GM10847 (cell line): ENCODE measurements around the gene RAB4B.

Source experiments
- POLR2A ChIP-seq: IDR thresholded peaks from 2 replicates; pipeline ENCODE4 v1.6.1; 2011; ENCODE audit not compliant: insufficient read length; ENCODE audit errors: extremely low read depth

RAB4B gene

DNA sequence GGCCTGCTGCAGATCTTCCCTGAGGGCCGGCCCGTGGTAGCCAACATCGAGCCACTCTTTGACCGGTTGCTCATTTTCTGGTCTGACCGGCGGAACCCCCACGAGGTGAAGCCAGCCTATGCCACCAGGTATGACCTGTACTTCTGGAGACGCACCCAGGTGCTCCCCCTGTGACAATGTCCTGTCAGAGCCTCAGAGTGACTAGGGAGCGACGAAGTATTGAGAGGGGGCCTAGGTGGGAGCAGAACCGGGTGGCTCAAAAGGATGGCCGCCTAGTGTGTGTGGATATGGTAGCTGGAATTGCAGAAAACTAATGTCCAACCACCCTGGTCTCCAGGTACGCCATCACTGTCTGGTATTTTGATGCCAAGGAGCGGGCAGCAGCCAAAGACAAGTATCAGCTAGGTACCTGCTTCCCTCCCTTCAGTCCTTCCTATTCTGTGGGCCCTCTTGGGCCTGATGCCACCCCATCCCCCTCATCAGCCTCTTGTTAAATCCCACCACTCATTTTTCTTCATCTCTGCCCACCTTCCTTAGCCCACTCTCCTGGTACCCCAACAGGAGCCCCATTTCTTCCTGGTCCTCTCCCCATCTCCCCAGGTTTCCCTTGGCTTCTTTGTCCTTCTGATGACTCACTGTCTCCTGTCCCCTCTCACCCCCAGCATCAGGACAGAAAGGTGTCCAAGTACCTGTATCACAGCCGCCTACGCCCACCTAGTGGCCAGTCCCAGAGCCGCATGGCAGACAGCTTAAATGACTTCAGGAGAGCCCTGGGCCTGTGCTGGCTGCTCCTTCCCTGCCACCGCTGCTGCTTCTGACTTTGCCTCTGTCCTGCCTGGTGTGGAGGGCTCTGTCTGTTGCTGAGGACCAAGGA is 29.3 kb downstream of the RAB4B start:
- TF ChIP-seq POLR2A: no peak

DNA sequence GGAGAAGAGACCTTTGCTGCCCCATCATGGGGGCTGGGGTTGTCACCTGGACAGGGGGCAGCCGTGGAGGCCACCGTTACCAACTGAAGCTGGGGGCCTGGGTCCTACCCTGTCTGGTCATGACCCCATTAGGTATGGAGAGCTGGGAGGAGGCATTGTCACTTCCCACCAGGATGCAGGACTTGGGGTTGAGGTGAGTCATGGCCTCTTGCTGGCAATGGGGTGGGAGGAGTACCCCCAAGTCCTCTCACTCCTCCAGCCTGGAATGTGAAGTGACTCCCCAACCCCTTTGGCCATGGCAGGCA is 29.9 kb downstream of the RAB4B start:
- TF ChIP-seq POLR2A: no peak

DNA sequence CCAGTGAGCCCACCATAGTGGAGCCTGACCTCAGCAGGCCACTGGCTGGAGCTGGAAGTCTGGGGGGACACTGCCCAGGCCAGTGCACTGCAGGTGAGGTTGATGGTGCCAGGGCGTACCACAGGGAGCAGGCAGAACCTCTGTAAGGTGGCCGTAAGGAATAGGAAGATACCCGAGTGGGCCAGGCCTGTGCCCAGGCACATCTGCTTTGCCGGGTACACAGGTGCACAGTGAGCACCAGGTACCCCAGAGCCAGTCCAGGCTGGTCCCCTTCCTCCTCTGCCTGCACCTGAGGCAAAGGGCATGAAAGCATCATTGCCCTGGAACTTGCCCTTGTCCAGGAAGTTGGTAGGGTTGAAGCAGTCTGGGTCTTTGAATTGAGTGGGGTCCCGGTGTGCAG is 30.4 kb downstream of the RAB4B start:
- no peak for TF ChIP-seq POLR2A

DNA sequence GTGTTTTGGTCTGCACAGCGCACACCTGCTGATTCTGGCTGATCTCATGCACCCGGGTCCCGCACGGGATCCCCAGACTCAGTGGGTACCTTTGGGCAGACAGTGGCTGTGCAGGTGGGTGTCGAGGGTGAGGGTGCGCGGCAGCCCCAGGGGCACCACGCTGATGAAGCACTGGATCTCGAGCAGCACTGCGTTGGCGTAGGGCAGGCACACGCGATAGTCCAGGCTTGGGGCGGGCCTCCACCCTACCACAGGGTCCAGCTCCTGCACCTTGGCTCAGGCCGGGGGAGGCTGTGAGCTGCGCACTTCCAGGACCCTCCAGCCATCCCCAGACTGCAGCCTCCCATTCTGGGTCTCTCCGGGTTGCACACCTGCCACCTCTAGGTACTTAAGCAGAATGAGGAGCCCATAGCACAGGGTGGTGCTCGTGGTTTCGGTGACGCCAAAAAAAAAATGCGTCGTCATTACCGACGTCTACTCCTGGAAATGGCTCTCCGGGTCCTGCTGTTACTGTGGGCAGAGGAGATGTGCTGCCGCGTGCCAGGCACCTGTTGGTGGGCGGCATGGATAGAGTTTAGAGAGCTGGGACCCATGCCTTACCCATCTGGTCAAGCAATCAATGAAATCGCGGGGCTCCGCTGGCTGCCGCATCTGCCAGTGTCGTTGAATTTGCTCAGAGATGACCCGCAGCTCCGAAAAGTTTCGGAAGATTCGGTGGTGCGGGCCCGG is 31.5 kb downstream of the RAB4B start:
- no peak for TF ChIP-seq POLR2A

DNA sequence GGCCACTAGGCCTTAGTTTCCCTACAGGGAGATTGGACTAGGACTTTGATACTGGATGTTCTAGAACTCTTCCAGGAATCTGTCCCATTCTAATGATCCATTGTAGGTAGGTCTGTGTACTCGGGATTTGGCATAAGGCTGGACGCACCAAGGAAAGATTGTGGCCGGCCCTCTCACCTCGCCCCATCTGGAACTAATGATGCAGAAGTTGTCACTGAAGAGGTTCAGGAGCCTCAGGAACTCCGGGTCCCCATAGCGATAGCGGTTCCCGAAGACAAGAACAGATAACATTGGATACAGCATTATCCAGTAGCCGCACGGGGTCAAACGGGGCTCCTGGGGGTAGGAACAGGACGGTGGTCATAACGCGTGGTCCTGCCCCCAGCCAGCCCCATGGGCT is 32.1 kb downstream of the RAB4B start:
- no peak for TF ChIP-seq POLR2A

DNA sequence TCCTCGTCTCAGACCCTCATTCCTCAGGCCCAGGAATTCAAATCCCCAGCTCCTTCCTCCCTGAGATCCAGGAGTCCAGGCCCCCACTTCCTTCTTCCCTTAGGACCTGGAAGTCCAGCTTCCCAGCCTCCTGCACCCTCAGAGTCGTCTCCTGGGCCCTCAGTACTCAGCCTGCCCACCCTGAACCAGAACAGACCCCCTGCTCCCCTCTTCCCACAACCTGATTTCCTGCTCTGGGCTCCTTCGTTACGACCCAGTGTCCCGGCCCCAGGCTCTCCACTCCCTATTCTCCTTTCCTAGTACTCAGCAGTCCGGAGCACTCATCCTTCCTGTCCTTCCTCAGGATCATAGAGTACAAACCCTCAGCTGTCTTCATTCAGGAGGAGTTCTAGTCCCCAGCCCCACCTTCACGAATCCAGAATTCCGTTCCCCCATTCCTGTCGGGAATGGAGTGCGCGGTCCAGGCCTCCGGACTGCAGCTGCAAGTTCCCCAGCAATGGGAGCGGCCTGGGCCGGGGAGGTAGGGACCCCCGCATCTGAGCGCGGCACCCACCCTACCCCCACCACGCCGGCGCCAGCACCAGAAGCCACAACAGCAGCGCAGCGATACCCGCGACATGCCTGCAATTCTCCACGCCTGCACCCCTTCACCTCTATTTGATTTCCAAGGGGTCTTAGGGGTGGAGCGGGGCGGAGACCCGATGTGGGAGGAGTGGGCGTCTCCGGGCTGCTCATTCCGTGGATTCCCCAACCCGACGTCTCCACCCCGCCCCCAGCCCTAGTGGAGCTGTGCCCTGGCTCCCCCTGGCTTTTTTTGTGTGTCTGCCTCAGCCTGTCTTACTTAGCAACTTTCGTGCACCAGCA is 33.7 kb downstream of the RAB4B start:
- TF ChIP-seq POLR2A: no peak

DNA sequence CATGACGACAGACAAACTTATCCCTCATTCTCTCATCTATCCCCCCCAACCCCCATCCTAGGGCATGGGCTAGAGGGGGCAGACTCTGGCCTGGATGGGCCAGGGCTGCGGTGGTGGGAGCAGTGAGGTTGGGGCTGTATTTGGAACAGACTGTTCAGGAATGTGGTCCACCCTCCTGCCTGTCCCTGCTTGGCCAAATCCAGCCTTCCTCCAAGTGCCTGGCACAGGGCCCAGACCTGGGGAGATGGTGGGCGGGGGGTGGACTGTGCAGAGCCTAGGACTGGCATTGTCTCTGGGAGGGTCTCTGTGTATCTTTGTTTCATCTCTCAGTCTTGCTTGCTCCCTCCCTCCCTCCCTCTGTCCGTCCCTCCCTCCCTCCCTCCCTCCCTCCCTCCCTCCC is 35.1 kb downstream of the RAB4B start:
- no peak for TF ChIP-seq POLR2A

DNA sequence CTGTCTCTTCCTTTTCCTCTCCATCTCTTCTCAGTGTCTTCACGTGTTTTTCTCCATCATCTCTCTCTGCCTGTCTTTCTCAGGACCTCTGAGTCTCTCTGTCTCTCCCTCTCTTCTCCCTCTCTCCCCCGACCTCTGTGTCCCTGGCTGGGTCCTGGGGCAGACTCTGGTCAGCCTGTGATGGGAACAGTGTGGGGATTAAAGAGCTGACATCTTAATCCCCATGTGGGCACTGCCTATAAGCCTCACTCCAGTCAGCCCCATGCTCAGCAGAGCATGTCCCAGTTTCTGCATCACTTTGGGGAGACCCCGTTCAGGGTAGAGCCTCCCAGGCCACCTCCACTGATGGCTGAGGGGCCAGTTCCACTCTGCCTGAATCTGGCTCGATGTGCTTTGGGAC is 37.2 kb downstream of the RAB4B start:
- TF ChIP-seq POLR2A: no peak

DNA sequence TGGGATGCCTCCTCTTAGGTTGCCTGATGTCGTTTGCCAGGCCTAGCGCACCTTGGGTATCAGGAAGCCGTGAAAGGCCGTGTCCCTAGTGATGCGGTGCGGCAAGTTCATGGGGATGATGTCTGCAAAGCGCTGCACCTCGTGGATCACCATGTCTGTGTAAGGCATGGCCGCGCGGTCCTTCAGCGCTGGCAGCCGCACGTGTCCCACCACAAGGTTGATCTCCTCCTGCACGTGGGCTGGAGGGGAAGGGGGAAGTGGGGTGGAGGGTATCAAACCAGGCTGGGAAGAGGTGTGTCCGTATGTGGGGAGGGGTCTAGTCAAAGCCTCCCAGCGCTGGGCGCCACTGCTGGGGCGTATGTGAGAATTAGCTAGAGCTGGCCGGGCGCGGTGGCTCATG is 44.1 kb downstream of the RAB4B start:
- TF ChIP-seq POLR2A: no peak

DNA sequence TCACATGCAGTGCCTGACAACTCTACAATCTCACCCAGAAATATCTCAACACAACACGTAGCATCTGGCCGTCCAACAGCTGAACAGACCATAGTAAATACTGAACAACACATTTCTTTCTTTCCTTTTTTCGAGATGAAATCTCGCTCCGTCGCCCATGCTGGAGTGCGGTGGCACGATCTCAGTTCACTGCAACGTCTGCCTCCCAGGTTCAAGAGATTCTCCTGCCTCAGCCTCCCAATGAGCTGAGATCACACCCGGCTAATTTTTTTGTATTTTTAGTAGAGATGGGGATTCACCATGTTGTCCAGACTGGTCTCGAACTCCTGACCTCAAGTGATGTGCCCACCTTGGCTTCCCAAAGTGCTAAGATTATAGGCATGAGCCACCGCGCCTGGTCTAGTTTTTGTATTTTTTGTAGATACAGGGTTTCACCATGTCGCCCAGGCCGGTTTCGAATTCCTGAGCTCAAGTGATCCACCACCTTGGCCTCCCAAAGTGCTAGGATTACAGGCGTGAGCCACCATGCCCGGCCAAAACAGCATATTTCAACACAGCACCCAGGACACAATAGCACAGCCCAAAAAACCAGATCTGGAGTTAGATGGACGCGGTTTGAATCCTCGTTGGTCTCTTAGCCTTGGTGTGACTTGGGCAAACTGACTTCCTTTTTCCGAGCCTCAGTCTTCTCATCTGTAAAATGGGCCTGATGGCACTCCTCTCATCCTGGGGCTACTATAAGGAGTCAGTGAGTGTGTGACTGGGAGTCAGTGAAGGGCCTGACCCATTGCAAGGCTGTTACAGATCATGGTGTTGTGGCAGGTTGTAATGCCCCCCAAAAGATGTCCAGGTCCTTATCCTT is 49.6 kb downstream of the RAB4B start:
- TF ChIP-seq POLR2A: no peak

DNA sequence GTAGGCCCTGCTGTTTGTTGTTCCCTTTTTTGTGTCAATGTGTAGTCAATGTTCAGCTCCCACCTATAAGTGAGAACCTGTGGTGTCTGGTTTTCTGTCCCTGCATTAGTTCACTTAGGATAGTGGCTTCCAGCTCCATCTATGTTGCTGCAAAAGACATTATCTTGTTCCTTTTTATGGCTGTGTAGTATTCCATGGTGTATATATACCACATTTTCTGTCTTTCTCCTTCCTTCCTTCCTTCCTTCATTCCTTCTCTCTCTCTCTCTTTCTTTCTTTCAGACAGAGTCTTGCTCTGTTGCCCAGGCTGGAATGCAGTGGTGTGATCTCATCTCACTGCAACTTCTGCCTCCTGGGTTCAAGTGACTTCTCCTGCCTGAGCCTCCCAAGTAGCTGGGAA is 51.2 kb downstream of the RAB4B start:
- TF ChIP-seq POLR2A: no peak

DNA sequence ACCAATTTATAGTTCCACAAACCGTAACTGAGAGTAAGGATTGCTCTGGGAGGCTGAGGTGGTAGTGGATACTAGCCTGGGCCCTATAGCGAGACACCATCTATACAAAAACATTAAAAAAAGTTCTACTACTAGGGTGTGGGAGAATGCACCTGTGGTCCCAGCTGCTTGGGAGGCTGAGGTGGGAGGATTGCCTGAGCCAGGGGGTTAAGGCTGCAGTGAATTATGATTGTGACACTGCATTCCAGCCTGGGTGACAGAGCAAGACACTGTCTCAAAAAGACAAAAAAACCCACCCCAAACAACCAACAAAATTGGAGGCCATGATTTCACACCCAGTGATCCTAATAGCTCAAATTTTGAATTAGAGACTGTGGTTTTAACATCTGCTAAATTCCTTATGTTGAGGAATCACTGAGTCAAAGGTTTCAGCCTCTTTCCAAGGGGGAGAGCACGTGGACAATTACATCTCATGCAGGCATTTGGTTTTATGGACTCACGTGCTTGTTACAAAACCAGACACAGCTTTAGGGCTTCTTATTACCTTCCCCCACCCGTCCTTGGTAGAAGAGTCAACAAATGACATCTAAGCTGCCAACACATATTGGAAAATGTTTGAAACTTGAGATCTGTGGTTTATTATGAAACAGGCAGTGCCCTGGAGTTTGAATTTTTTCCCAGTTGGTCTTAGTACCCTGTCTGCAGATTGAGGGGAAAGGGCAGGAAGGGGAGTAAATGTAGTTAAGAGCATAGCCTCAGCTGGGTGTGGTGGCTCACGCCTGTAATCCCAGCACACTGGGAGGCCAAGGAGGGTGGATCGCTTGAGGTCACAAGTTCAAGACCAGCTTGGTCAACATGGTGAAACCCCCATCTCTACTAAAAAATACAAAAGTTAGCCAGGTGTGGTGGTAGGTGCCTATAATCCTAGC is 53.7 kb downstream of the RAB4B start:
- no peak for TF ChIP-seq POLR2A

DNA sequence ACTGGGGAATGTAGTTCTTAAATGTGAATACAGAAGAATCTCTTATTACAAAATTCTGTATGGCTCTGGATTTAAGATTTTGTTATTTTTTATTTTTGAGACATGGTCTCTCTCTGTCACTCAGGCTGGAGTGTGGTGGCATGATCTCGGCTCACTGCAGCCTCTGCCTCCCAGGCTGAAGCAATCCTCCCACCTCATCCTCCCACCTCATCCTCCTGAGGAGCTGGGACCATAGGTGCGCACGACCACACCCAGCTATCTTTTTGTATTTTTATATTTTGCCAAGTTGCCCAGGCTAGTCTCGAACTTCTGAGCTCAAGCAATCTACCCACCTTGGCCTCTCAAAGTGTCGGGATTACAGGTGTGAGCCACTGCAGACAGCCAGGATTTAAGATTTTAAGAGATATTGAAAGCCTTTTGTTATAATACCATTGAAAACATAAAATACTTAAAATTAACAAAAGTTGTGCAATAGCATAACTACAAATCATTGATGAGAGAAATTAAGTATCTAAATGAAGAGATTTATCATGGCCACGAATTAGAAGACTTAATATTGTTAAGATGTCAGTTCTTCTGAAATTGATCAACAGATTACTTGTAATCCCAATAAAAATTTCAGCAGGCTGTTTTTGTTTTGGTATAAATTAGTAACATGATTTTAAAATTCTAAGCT is 58.8 kb downstream of the RAB4B start:
- no peak for TF ChIP-seq POLR2A
